Measurements from ENCODE around the gene ITFG1. TPM values are rescaled to one million over a fixed set of nuclear protein-coding genes. Genes with fewer than 3 reads are reported as not detected.

The ITFG1 gene
- total RNA-seq, 1 experiment from 2014 or later: 20.0 TPM

GRCh38 chr16:47110939-47111338, 349.9 kb downstream of the ITFG1 start:
- no peak overlapping the region for H3K9ac ChIP-seq (ENCODE audit: low read length)
- H3K79me2 ChIP-seq (ENCODE audit: low read length): no peaks in the 10 kb centered on the region
- H3K4me2 ChIP-seq (ENCODE audit: low read length): no peak overlapping the region
- TF ChIP-seq EZH2phosphoT487 (IDR thresholded peaks at IDR 0.05; ENCODE audit: borderline replicate concordance, low read length): no peak
- TF ChIP-seq EZH2 (IDR thresholded peaks at IDR 0.05; ENCODE audit: low read length, unreplicated experiment): no peak
- TF ChIP-seq, protein P1, sequence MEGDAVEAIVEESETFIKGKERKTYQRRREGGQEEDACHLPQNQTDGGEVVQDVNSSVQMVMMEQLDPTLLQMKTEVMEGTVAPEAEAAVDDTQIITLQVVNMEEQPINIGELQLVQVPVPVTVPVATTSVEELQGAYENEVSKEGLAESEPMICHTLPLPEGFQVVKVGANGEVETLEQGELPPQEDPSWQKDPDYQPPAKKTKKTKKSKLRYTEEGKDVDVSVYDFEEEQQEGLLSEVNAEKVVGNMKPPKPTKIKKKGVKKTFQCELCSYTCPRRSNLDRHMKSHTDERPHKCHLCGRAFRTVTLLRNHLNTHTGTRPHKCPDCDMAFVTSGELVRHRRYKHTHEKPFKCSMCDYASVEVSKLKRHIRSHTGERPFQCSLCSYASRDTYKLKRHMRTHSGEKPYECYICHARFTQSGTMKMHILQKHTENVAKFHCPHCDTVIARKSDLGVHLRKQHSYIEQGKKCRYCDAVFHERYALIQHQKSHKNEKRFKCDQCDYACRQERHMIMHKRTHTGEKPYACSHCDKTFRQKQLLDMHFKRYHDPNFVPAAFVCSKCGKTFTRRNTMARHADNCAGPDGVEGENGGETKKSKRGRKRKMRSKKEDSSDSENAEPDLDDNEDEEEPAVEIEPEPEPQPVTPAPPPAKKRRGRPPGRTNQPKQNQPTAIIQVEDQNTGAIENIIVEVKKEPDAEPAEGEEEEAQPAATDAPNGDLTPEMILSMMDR (conservative IDR thresholded peaks at IDR 0.05; ENCODE audit: low read depth, low read length): peak; percentile 21
- ATAC-seq (no peak), DNase-seq (peak; percentile 18)
- BruUV-seq (replicated peaks): no TSS peak
- H3F3A ChIP-seq (ENCODE audit: low read length, unreplicated experiment): no peaks in the 10 kb centered on the region
- H3K27ac ChIP-seq (ENCODE audit: low read length): no peak overlapping the region
- H3K4me3 ChIP-seq (ENCODE audit: low read length): no peak overlapping the region
- H2AFZ ChIP-seq (ENCODE audit: low read length): no peak overlapping the region
- no peaks in the 10 kb centered on the region for H4K20me1 ChIP-seq (ENCODE audit: low read length)
- ChIA-PET POLR2A (ENCODE audit: unreplicated experiment) (no interaction called here), CTCF (no interaction called here)
- no peaks in the 10 kb centered on the region for H3K9me3 ChIP-seq (ENCODE audit: low read length)
- intact Hi-C loops (cut with micrococcal nuclease): no loop called here
- no peaks in the 10 kb centered on the region for H3K9me2 ChIP-seq (replicated peaks; ENCODE audit: low read length)
- no peaks in the 10 kb centered on the region for H3K4me1 ChIP-seq (ENCODE audit: insufficient read depth, low read length)
- no peaks in the 10 kb centered on the region for H3K27me3 ChIP-seq (ENCODE audit: low read length)
- no peaks in the 10 kb centered on the region for H3K36me3 ChIP-seq (ENCODE audit: low read depth, low read length)

DNA sequence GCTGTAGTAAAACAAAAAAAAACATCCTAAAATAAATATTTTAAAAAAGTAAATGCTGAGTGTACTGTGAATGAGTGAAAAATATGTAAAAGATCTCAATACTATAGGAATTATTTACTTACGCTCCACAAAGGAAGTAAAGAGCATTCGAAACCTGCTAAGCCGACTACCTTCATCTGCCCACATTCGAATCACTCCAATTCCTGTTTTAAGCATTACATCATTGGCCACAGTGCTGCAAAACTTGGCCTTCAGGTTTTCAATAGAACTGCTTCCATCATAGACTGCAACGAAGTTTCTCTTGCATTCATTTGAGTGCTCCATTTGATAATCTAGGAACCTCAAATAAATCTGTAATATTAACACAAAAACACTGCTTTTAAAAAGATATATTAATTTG, 351.5 kb downstream of the ITFG1 start:
- no TSS peak for BruUV-seq (replicated peaks)

More for the DNA sequence above, 351.5 kb downstream of the ITFG1 start:
- no peaks in the 10 kb centered on the region for H3K36me3 ChIP-seq (ENCODE audit: low read depth, low read length)
- no peak for TF ChIP-seq EZH2 (IDR thresholded peaks at IDR 0.05; ENCODE audit: low read length, unreplicated experiment)
- TF ChIP-seq, protein P1 (conservative IDR thresholded peaks at IDR 0.05; ENCODE audit: low read depth, low read length): no peak
- TF ChIP-seq EZH2phosphoT487 (IDR thresholded peaks at IDR 0.05; ENCODE audit: borderline replicate concordance, low read length): no peak
- no peaks in the 10 kb centered on the region for H3F3A ChIP-seq (ENCODE audit: low read length, unreplicated experiment)
- no peaks in the 10 kb centered on the region for H3K9me3 ChIP-seq (ENCODE audit: low read length)
- no peak overlapping the region for H3K27ac ChIP-seq (ENCODE audit: low read length)
- H3K9ac ChIP-seq (ENCODE audit: low read length): no peak overlapping the region
- no peak overlapping the region for H3K4me3 ChIP-seq (ENCODE audit: low read length)
- ChIA-PET POLR2A (ENCODE audit: unreplicated experiment) (no interaction called here), CTCF (no interaction called here)
- DNase-seq (no peak), ATAC-seq (no peak)
- H2AFZ ChIP-seq (ENCODE audit: low read length): no peak overlapping the region
- no peaks in the 10 kb centered on the region for H3K27me3 ChIP-seq (ENCODE audit: low read length)
- H3K79me2 ChIP-seq (ENCODE audit: low read length): no peaks in the 10 kb centered on the region
- H3K4me2 ChIP-seq (ENCODE audit: low read length): no peak overlapping the region
- H3K4me1 ChIP-seq (ENCODE audit: insufficient read depth, low read length): no peaks in the 10 kb centered on the region
- intact Hi-C loops (cut with micrococcal nuclease): no loop called here
- no peaks in the 10 kb centered on the region for H4K20me1 ChIP-seq (ENCODE audit: low read length)
- H3K9me2 ChIP-seq (replicated peaks; ENCODE audit: low read length): no peaks in the 10 kb centered on the region

Other genes starting within 250 kb of the ITFG1 start
- 31.8 and 42.0 TPM in 2 replicates for gene PHKB, start 268 bp upstream of the ITFG1 start, total RNA-seq (2014; rRNA removed)

Data from PC-3 (cell line).